Testis (tissue), 3 donors: ENCODE results near the gene HSP90AB1. TPM values are rescaled to one million over a fixed set of nuclear protein-coding genes. Genes with fewer than 3 reads are reported as not detected.
A peak's percentile ranks its signal among the peaks of the same experiment; 100 is the strongest.

Source experiments
- DNase-seq: peaks from one replicate; pipeline ENCODE4 v3.0.0-alpha.2; 2019
- H3K27ac ChIP-seq, 2 donors: fragments of 200-600 bp; sonication (generic); one replicate each; pipeline ENCODE4 v1.5.1; 2019
- H3K27me3 ChIP-seq: fragments of 200-600 bp; sonication (generic); one replicate; pipeline ENCODE4 v1.5.1; 2019
- H3K36me3 ChIP-seq: fragments of 200-600 bp; sonication (generic); one replicate; pipeline ENCODE4 v1.5.1; 2017; ENCODE audit warnings: low read depth; ENCODE audit errors: missing control alignments
- H3K4me1 ChIP-seq: fragments of 200-600 bp; sonication (generic); one replicate; pipeline ENCODE4 v1.5.1; 2019
- H3K4me3 ChIP-seq, 2 donors: fragments of 200-600 bp; sonication (generic); one replicate each; pipeline ENCODE4 v1.5.1; 2017 to 2019
- H3K9me3 ChIP-seq: fragments of 200-600 bp; sonication (generic); one replicate; pipeline ENCODE4 v1.5.1; 2017
- POLR2A ChIP-seq: fragments of 450-650 bp; IDR thresholded peaks from one replicate; pipeline ENCODE4 v1.6.1; 2017; ENCODE audit warnings: antibody characterized with exemption, mild to moderate bottlenecking, moderate library complexity
- WGBS, 2 donors: methylation state at CpG; one replicate each; pipeline ENCODE4 v1.1.5; 2018; 5-methylcytosine and 5-hydroxymethylcytosine counted together
- intact Hi-C: fragments of 100-400 bp; cut with DNase I; formaldehyde crosslinking; loops from one replicate; pipeline ENCODE4 v1.15.1; 2023; ENCODE audit warnings: low total_unique reads
- polyA plus RNA-seq: library from polyadenylated mRNA; stranded (reverse); fragments of 350-450 nt; fragmentation: Illumina TruSeq; extraction: RNeasy Lipid Tissue Mini Kit (QIAGEN cat#74804); gene quantifications from one replicate; pipeline ENCODE4 v1.2.3, GENCODE V29; 2014; ENCODE audit warnings: low read depth, low replicate concordance; ENCODE audit not compliant: insufficient read depth
- total RNA-seq, 2 donors: library from RNA; depleted of rRNA; stranded (reverse); fragments of >200 nt; gene quantifications; one replicate each; pipeline ENCODE4 v1.2.3, GENCODE V29; 2016
- TF ChIP-seq, protein P1 (sequence below), 3 experiments: fragments of 450-650 bp in 2 of 3; fragments of 200-600 bp in 1 of 3; sonication (generic) in 1 of 3; IDR thresholded peaks; one replicate each; pipeline ENCODE4 v1.5.1; 2016 to 2019; ENCODE audit warnings: antibody characterized with exemption in 3 of 3, mild to moderate bottlenecking in 2 of 3, moderate library complexity in 1 of 3

The HSP90AB1 gene
- total and polyA plus RNA-seq, 3 donors from 2014 or later, result 480 to 610 (median 602) TPM

- H3K36me3 ChIP-seq, result no peaks in the 10 kb centered on the region
- DNase-seq, result no peak
- no peak for TF ChIP-seq POLR2A
- TF ChIP-seq, protein P1, sequence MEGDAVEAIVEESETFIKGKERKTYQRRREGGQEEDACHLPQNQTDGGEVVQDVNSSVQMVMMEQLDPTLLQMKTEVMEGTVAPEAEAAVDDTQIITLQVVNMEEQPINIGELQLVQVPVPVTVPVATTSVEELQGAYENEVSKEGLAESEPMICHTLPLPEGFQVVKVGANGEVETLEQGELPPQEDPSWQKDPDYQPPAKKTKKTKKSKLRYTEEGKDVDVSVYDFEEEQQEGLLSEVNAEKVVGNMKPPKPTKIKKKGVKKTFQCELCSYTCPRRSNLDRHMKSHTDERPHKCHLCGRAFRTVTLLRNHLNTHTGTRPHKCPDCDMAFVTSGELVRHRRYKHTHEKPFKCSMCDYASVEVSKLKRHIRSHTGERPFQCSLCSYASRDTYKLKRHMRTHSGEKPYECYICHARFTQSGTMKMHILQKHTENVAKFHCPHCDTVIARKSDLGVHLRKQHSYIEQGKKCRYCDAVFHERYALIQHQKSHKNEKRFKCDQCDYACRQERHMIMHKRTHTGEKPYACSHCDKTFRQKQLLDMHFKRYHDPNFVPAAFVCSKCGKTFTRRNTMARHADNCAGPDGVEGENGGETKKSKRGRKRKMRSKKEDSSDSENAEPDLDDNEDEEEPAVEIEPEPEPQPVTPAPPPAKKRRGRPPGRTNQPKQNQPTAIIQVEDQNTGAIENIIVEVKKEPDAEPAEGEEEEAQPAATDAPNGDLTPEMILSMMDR (IDR thresholded peaks at IDR 0.05), result no peak
- peak overlapping the region in 1 of 2 donors; percentile 100 for H3K27ac ChIP-seq
- no peak overlapping the region for H3K4me3 ChIP-seq
- WGBS, 2 donors, result 53 to 69% methylated on average over 9 of the region's 9 CpGs
- H3K9me3 ChIP-seq, result no peaks in the 10 kb centered on the region
- intact Hi-C loops, result no loop called here
- no peaks in the 10 kb centered on the region for H3K27me3 ChIP-seq
- H3K4me1 ChIP-seq, result peaks cover 9% of the 10 kb centered on the region
Measured at GRCh38 chr6:44249082-44249748, 2.3 kb downstream of the HSP90AB1 start.

GRCh38 chr6:44250067-44250717 is 3.3 kb downstream of the HSP90AB1 start:
- H3K27ac ChIP-seq, result no peak overlapping the region
- H3K9me3 ChIP-seq, result no peaks in the 10 kb centered on the region
- H3K36me3 ChIP-seq, result no peaks in the 10 kb centered on the region
- no peak for TF ChIP-seq POLR2A
- TF ChIP-seq, protein P1 (IDR thresholded peaks at IDR 0.05), result no peak
- H3K4me3 ChIP-seq, result no peak overlapping the region
- intact Hi-C loops, result no loop called here
- WGBS, 2 donors, result 62 to 69% methylated on average over 6 of the region's 6 CpGs
- H3K4me1 ChIP-seq, result peaks cover 9% of the 10 kb centered on the region
- DNase-seq, result no peak
- H3K27me3 ChIP-seq, result no peaks in the 10 kb centered on the region

DNA sequence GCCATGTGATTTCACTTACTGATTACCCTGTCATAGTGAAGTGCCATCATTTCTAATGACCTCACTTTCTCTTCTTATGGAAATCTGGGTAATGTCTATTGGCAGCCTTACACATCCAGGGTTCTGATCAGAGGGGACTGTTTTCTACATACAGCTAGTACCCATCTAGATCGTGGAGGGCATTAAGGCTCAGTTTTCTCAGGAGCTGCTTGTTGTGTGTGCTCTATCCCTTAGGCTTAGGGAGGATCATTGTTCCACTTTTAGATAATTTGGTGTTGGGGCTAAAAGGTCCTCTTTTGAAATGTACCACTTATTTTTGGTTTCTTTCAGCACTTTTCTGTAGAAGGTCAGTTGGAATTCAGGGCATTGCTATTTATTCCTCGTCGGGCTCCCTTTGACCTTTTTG is 3.8 kb downstream of the HSP90AB1 start:
- intact Hi-C loops, result no loop called here
- no peak for DNase-seq
- Histone ChIP-seq H3K4me1 (peaks cover 5% of the 10 kb centered on the region), H3K9me3 (no peaks in the 10 kb centered on the region), H3K4me3 (no peak overlapping the region), H3K36me3 (no peaks in the 10 kb centered on the region), H3K27me3 (no peaks in the 10 kb centered on the region), H3K27ac (no peak overlapping the region)
- TF ChIP-seq, protein P1 (IDR thresholded peaks at IDR 0.05), result no peak
- TF ChIP-seq POLR2A, result no peak
- 56 to 60% methylated on average over 3 of the region's 3 CpGs for WGBS, 2 donors

DNA sequence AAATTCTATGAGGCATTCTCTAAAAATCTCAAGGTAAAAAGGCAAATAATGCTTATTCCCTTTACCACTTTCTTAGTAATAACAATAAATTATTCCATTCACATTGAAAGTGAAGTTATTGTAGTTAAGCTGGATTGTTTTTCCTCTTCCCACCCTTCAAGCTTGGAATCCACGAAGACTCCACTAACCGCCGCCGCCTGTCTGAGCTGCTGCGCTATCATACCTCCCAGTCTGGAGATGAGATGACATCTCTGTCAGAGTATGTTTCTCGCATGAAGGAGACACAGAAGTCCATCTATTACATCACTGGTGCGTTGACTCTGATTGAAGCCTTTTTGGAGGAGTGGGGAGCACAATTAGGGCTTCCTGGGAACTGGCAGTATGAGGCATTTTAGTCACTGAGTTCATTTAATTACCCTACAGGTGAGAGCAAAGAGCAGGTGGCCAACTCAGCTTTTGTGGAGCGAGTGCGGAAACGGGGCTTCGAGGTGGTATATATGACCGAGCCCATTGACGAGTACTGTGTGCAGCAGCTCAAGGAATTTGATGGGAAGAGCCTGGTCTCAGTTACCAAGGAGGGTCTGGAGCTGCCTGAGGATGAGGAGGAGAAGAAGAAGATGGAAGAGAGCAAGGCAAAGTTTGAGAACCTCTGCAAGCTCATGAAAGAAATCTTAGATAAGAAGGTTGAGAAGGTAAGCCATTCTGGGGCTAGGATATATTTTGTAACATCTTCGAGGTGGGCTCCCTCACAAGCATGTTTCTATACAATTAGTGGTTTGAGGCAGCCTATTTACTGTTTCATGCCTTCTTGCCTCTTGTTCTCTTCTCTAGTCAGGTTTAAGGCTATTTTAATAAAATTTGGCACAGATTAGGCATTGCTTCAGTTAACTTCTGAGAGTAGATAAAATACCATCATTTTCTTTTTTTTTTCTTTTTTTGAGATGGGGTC is 4.9 kb downstream of the HSP90AB1 start:
- intact Hi-C loops, result no loop called here
- 84 to 93% methylated on average over 14 of the region's 14 CpGs for WGBS, 2 donors
- Histone ChIP-seq H3K27me3 (no peaks in the 10 kb centered on the region), H3K36me3 (no peaks in the 10 kb centered on the region), H3K4me1 (peaks cover 11% of the 10 kb centered on the region), H3K27ac (no peak overlapping the region), H3K9me3 (no peaks in the 10 kb centered on the region), H3K4me3 (no peak overlapping the region)
- no peak for DNase-seq
- TF ChIP-seq, protein P1 (IDR thresholded peaks at IDR 0.05), result no peak
- TF ChIP-seq POLR2A, result no peak
